ENCODE results near the gene TFCP2L1.

TFCP2L1 gene

GRCh38 chr2:121243821-121244460 is 41.1 kb downstream of the TFCP2L1 start:
- TF ChIP-seq CTCF (IDR thresholded peaks at IDR 0.05; ENCODE audit: low read length, missing control alignments), result no peak
- DNase-seq (ENCODE audit: low read depth), result no peak
- H3K4me3 ChIP-seq (replicated peaks; ENCODE audit: low read depth, low read length), result no peak overlapping the region

- H3K4me3 ChIP-seq (replicated peaks; ENCODE audit: low read depth, low read length), result no peak overlapping the region
- DNase-seq (ENCODE audit: low read depth), result no peak
- no peak for TF ChIP-seq CTCF (IDR thresholded peaks at IDR 0.05; ENCODE audit: low read length, missing control alignments)
Observed at GRCh38 chr2:121242976-121243375, 42.0 kb downstream of the TFCP2L1 start.

GRCh38 chr2:121242175-121242875 is 42.7 kb downstream of the TFCP2L1 start:
- TF ChIP-seq CTCF (IDR thresholded peaks at IDR 0.05; ENCODE audit: low read length, missing control alignments), result no peak
- no peak overlapping the region for H3K4me3 ChIP-seq (replicated peaks; ENCODE audit: low read depth, low read length)
- no peak for DNase-seq (ENCODE audit: low read depth)

GRCh38 chr2:121241466-121241865 is 43.5 kb downstream of the TFCP2L1 start:
- no peak for DNase-seq (ENCODE audit: low read depth)

GRCh38 chr2:121240436-121240835 is 44.6 kb downstream of the TFCP2L1 start:
- no peak overlapping the region for H3K4me3 ChIP-seq (replicated peaks; ENCODE audit: low read depth, low read length)
- no peak for TF ChIP-seq CTCF (IDR thresholded peaks at IDR 0.05; ENCODE audit: low read length, missing control alignments)

More at GRCh38 chr2:121241466-121241865, 43.5 kb downstream of the TFCP2L1 start:
- TF ChIP-seq CTCF (IDR thresholded peaks at IDR 0.05; ENCODE audit: low read length, missing control alignments), result no peak
- no peak overlapping the region for H3K4me3 ChIP-seq (replicated peaks; ENCODE audit: low read depth, low read length)

GRCh38 chr2:121239969-121240368 is 45.0 kb downstream of the TFCP2L1 start:
- no peak for DNase-seq (ENCODE audit: low read depth)
- TF ChIP-seq CTCF (IDR thresholded peaks at IDR 0.05; ENCODE audit: low read length, missing control alignments), result no peak
- H3K4me3 ChIP-seq (replicated peaks; ENCODE audit: low read depth, low read length), result no peak overlapping the region

More at GRCh38 chr2:121240436-121240835, 44.6 kb downstream of the TFCP2L1 start:
- DNase-seq (ENCODE audit: low read depth), result no peak
